ENCODE results near the gene NEK3.
"Not testable (repeated sequence)": the region's sequence is repeated elsewhere in the genome, so short reads cannot be mapped to it uniquely, and the experiment has no call there.

NEK3 gene

DNA sequence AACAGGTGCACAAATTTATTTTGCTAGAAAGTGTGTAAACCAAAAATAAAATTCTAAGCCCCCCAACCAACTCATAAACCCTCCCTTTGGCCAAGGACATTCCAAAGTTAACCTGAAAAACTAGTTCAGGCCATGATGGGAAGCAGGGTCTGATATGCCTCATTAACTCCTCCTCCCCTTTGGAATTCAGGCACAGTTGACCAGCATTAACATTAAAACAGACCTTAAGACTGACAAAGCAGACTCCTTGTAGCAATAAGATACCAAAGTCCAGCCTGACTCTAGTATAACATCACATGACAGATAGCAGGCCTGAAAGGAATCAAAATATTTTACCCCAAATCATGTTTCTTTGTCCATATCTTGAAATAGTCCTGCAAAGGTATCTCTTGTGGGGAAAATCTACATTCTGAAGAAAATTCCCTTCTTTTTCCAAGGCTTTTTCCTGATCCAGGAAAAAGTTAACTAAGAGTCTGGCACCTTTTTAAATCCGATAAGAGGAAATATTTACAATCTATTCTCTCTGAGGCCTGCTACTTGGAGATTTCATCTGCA is 50.2 kb downstream of the NEK3 start:
- DNase-seq: no peak

GRCh38 chr13:52105841-52106240 is 53.6 kb downstream of the NEK3 start:
- no peak for DNase-seq

DNA sequence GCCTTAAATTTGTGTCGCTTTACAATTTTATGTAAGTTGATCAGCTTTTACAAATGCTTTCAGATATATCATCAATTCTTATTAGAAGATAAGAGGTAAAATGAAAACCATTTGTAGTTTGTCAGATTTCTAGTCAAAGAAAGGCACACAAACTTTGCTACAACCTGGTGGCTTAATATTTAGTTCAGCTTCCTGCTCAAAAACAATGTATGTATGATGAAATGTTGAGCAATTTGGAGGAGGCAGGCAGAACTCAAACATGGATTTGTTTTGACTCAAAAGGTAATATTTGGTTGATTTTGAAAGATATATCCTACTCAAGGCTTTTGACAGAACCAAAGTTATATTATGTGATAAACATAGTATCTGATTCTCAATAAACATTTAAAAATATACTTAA is 54.8 kb downstream of the NEK3 start:
- DNase-seq: no peak

DNA sequence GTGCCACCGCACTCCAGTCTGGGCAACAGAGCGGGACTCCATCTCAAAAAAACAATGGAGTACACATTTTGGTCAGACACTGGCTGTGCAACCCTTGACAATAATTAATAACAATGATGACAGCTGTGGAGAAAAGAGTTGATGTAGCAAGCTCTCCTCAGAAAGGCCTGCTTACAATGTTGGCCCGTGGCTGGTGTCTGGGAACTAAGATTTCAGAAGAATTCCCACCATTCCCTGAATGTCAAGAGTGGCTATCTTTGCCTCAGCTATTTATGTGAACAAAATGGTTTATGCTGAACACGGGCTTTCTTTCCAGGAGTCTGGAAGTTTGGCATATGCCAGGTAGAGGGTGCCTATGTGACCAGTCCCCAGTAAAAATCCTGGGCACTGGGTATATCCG is 56.0 kb downstream of the NEK3 start:
- DNase-seq: no peak

- not testable (repeated sequence) for DNase-seq
Measured at GRCh38 chr13:52102423-52102822, 57.0 kb downstream of the NEK3 start.

- DNase-seq: no peak
Measured at GRCh38 chr13:52097197-52097596, 62.2 kb downstream of the NEK3 start.

GRCh38 chr13:52096748-52097147 is 62.6 kb downstream of the NEK3 start:
- DNase-seq: no peak

- no peak for DNase-seq
Measured at GRCh38 chr13:52096062-52096461, 63.3 kb downstream of the NEK3 start.

DNA sequence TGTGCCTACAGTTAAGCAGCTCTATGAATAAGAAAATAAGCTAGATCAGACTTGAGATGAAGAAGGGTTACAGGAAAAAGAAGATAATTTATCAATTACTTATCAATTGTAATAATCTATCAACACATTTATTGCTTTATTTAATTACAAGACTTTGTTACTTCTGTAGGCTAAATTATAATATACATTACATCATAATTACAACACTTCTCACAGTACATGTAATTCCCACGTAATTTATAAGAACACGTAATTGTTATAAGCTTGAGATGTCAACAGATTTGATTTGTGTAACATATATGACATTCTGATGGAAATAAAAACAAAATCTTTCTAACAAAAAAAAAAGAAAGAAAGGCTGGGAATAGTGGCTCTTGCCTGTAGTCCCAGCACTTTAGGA is 67.3 kb downstream of the NEK3 start:
- no peak for DNase-seq

GRCh38 chr13:52091473-52091872 is 67.9 kb downstream of the NEK3 start:
- no peak for DNase-seq

DNA sequence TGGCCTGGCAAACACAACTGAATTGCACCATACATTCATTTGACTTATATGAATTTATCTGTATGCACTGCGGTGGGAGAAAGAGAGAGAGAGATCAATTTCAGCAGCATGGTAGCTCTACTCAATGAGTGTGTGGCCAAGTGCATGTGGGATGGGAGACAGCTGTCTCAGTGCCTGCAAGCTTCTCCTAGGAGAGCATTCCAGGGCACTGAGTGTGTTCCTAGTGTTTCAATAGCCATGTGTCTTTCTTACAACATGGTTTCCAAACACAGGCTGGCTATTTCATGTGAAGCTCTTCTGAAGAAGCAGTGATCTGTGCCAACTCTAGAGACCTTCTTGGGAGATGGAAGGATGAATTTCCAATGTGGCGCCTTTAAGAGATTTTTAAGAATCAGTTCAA is 74.0 kb downstream of the NEK3 start:
- DNase-seq: no peak

DNA sequence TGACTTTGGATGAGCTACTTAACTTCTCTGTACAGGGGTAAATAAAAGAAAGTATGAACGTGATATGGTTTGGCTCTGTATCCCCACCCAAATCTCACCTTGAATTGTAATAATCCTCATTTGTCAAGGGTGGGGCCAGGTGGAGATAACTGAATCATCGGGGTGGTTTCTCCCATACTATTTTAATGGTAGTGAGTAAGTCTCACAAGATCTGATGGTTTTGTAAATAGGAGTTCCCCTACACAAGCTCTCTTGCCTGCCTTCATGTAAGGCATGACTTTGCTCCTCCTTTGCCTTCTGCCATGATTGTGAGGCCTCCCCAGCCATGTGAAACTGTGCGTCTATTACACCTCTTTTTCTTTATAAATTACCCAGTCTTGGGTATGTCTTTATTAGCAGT is 74.4 kb downstream of the NEK3 start:
- DNase-seq: not testable (repeated sequence)

Measured in activated CD4-positive, alpha-beta T cell treated with anti-CD3 and anti-CD28 coated beads, Interleukin-2, amount 50 U/mL, for 1 hour (primary cell).